Mammary epithelial cell (primary cell): ENCODE data around the gene ARMH4.
"Not testable (repeated sequence)": the region's sequence is repeated elsewhere in the genome, so short reads cannot be mapped to it uniquely, and the experiment has no call there.

Experiments
- EZH2 ChIP-seq: IDR thresholded peaks from 2 replicates; pipeline ENCODE4 v1.6.1; 2012; ENCODE audit warnings: low read length, inconsistent platforms, borderline replicate concordance
- TF ChIP-seq, protein P1 (sequence below), 2 donors: IDR thresholded peaks in 1 of 2; conservative IDR thresholded peaks in 1 of 2; 2 replicates each; pipeline ENCODE4 v1.5.1; 2011 to 2012; ENCODE audit warnings: inconsistent platforms in 2 of 2, low read length in 2 of 2, mild to moderate bottlenecking in 2 of 2, control low read depth in 1 of 2, low read depth in 1 of 2; ENCODE audit not compliant: insufficient read depth in 1 of 2; ENCODE audit errors: extremely low read depth in 1 of 2

- TF ChIP-seq, protein P1, sequence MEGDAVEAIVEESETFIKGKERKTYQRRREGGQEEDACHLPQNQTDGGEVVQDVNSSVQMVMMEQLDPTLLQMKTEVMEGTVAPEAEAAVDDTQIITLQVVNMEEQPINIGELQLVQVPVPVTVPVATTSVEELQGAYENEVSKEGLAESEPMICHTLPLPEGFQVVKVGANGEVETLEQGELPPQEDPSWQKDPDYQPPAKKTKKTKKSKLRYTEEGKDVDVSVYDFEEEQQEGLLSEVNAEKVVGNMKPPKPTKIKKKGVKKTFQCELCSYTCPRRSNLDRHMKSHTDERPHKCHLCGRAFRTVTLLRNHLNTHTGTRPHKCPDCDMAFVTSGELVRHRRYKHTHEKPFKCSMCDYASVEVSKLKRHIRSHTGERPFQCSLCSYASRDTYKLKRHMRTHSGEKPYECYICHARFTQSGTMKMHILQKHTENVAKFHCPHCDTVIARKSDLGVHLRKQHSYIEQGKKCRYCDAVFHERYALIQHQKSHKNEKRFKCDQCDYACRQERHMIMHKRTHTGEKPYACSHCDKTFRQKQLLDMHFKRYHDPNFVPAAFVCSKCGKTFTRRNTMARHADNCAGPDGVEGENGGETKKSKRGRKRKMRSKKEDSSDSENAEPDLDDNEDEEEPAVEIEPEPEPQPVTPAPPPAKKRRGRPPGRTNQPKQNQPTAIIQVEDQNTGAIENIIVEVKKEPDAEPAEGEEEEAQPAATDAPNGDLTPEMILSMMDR (conservative IDR thresholded peaks at IDR 0.05 in 1 of 2, IDR thresholded peaks at IDR 0.05 in 1 of 2; ENCODE audit: extremely low read depth in 1 of 2, insufficient read depth in 1 of 2, low read depth in 1 of 2, low read length in 2 of 2) = not testable (repeated sequence)
- TF ChIP-seq EZH2 = not testable (repeated sequence)
Observed at GRCh38 chr14:58122546-58122945, 29.5 kb downstream of the ARMH4 start.
